ENCODE results near the gene CPNE5. TPM values are rescaled to one million over a fixed set of nuclear protein-coding genes. Genes with fewer than 3 reads are reported as not detected.

The CPNE5 gene
- total RNA-seq, 1 experiment from 2014 or later, result not detected

- TF ChIP-seq EZH2phosphoT487 (IDR thresholded peaks at IDR 0.05; ENCODE audit: borderline replicate concordance, low read length), result no peak
- no peak for TF ChIP-seq CTCF (conservative IDR thresholded peaks at IDR 0.05; ENCODE audit: low read depth, low read length)
- no peak for TF ChIP-seq EZH2 (IDR thresholded peaks at IDR 0.05; ENCODE audit: low read length, unreplicated experiment)
- no peaks in the 10 kb centered on the region for H3K27me3 ChIP-seq (ENCODE audit: low read length)
- CTCF ChIA-PET, result no interaction called here
- intact Hi-C loops (cut with micrococcal nuclease), result loop anchor here (10.0 kb wide), 1 partner anchor 106 kb away; no protein-coding TSS in a partner anchor
- DNase-seq, result no peak
- no peaks in the 10 kb centered on the region for H4K20me1 ChIP-seq (ENCODE audit: low read length)
- H3K9me2 ChIP-seq (replicated peaks; ENCODE audit: low read length), result no peaks in the 10 kb centered on the region
- H3K79me2 ChIP-seq (ENCODE audit: low read length), result no peaks in the 10 kb centered on the region
- H3K4me3 ChIP-seq (ENCODE audit: low read length), result no peak overlapping the region
- H3K4me1 ChIP-seq (ENCODE audit: insufficient read depth, low read length), result no peaks in the 10 kb centered on the region
- no peak overlapping the region for H3K27ac ChIP-seq (ENCODE audit: low read length)
- no peak overlapping the region for H3K4me2 ChIP-seq (ENCODE audit: low read length)
- no peak for ATAC-seq
- BruUV-seq (replicated peaks), result no TSS peak
- H3K9ac ChIP-seq (ENCODE audit: low read length), result no peak overlapping the region
- H3K9me3 ChIP-seq (ENCODE audit: low read length), result no peaks in the 10 kb centered on the region
- no peaks in the 10 kb centered on the region for H3F3A ChIP-seq (ENCODE audit: low read length, unreplicated experiment)
- no peak overlapping the region for H2AFZ ChIP-seq (ENCODE audit: low read length)
- POLR2A ChIA-PET (ENCODE audit: unreplicated experiment), result no interaction called here
- H3K36me3 ChIP-seq (ENCODE audit: low read depth, low read length), result no peaks in the 10 kb centered on the region
Measured at GRCh38 chr6:36720251-36721141, 118.7 kb downstream of the CPNE5 start.

GRCh38 chr6:36719126-36719525 lies 120.1 kb downstream of the CPNE5 start:
- BruUV-seq (replicated peaks), result no TSS peak
- Histone ChIP-seq H3K36me3 (ENCODE audit: low read depth, low read length) (no peaks in the 10 kb centered on the region), H3K9ac (ENCODE audit: low read length) (no peak overlapping the region), H3K27ac (ENCODE audit: low read length) (no peak overlapping the region), H2AFZ (ENCODE audit: low read length) (no peak overlapping the region), H3K9me2 (replicated peaks; ENCODE audit: low read length) (no peaks in the 10 kb centered on the region), H3K79me2 (ENCODE audit: low read length) (no peaks in the 10 kb centered on the region), H3K27me3 (ENCODE audit: low read length) (no peaks in the 10 kb centered on the region), H3K9me3 (ENCODE audit: low read length) (no peaks in the 10 kb centered on the region), H3F3A (ENCODE audit: low read length, unreplicated experiment) (no peaks in the 10 kb centered on the region), H3K4me1 (ENCODE audit: insufficient read depth, low read length) (no peaks in the 10 kb centered on the region), H3K4me2 (ENCODE audit: low read length) (no peak overlapping the region), H3K4me3 (ENCODE audit: low read length) (no peak overlapping the region), H4K20me1 (ENCODE audit: low read length) (no peaks in the 10 kb centered on the region)
- ChIA-PET POLR2A (ENCODE audit: unreplicated experiment) (no interaction called here), CTCF (no interaction called here)
- no peak for DNase-seq
- ATAC-seq, result no peak
- no peak for TF ChIP-seq EZH2phosphoT487 (IDR thresholded peaks at IDR 0.05; ENCODE audit: borderline replicate concordance, low read length)
- no peak for TF ChIP-seq EZH2 (IDR thresholded peaks at IDR 0.05; ENCODE audit: low read length, unreplicated experiment)
- no peak for TF ChIP-seq CTCF (conservative IDR thresholded peaks at IDR 0.05; ENCODE audit: low read depth, low read length)
- intact Hi-C loops (cut with micrococcal nuclease), result no loop called here

GRCh38 chr6:36718560-36718959 lies 120.7 kb downstream of the CPNE5 start:
- POLR2A ChIA-PET (ENCODE audit: unreplicated experiment), result no interaction called here

More at GRCh38 chr6:36718560-36718959, 120.7 kb downstream of the CPNE5 start:
- DNase-seq, result no peak
- Histone ChIP-seq H3K36me3 (ENCODE audit: low read depth, low read length) (no peaks in the 10 kb centered on the region), H2AFZ (ENCODE audit: low read length) (no peak overlapping the region), H3F3A (ENCODE audit: low read length, unreplicated experiment) (no peaks in the 10 kb centered on the region), H4K20me1 (ENCODE audit: low read length) (no peaks in the 10 kb centered on the region), H3K27ac (ENCODE audit: low read length) (no peak overlapping the region), H3K4me1 (ENCODE audit: insufficient read depth, low read length) (no peaks in the 10 kb centered on the region), H3K4me3 (ENCODE audit: low read length) (no peak overlapping the region), H3K9me2 (replicated peaks; ENCODE audit: low read length) (no peaks in the 10 kb centered on the region), H3K9me3 (ENCODE audit: low read length) (no peaks in the 10 kb centered on the region), H3K27me3 (ENCODE audit: low read length) (no peaks in the 10 kb centered on the region), H3K4me2 (ENCODE audit: low read length) (no peak overlapping the region), H3K9ac (ENCODE audit: low read length) (no peak overlapping the region), H3K79me2 (ENCODE audit: low read length) (no peaks in the 10 kb centered on the region)
- CTCF ChIA-PET, result no interaction called here
- intact Hi-C loops (cut with micrococcal nuclease), result no loop called here
- BruUV-seq (replicated peaks), result no TSS peak
- no peak for TF ChIP-seq EZH2 (IDR thresholded peaks at IDR 0.05; ENCODE audit: low read length, unreplicated experiment)
- TF ChIP-seq EZH2phosphoT487 (IDR thresholded peaks at IDR 0.05; ENCODE audit: borderline replicate concordance, low read length), result no peak
- no peak for TF ChIP-seq CTCF (conservative IDR thresholded peaks at IDR 0.05; ENCODE audit: low read depth, low read length)
- no peak for ATAC-seq
